ENCODE measurements around the gene TDRD12.

- TF ChIP-seq CTCF (optimal IDR thresholded peaks at IDR 0.05 in 1 of 3, IDR thresholded peaks at IDR 0.05 in 1 of 3, conservative IDR thresholded peaks at IDR 0.05 in 1 of 3; ENCODE audit: extremely low read depth in 1 of 3, insufficient read depth in 2 of 3, low read length in 3 of 3) (no peak), EZH2 (IDR thresholded peaks at IDR 0.05; ENCODE audit: low read length) (no peak)
These were observed 99.0 kb downstream of the TDRD12 start for GRCh38 chr19:32818536-32818935.
